Left ventricle myocardium inferior (tissue), 1 donor: ENCODE results near the gene DSG3. TPM values are rescaled to one million over a fixed set of nuclear protein-coding genes. Genes with fewer than 3 reads are reported as not detected.

Experiments used
- DNase-seq: peaks from one replicate; pipeline ENCODE4 v3.0.0-alpha.2; 2020
- H3K27ac ChIP-seq: fragments of 200-600 bp; replicated peaks from 2 replicates; pipeline ENCODE4 v1.8.0; 2021
- H3K27me3 ChIP-seq: fragments of 200-600 bp; 2 replicates; pipeline ENCODE4 v1.8.0; 2021; ENCODE audit warnings: low read depth
- H3K36me3 ChIP-seq: fragments of 200-600 bp; 2 replicates; pipeline ENCODE4 v1.8.0; 2021
- H3K4me1 ChIP-seq: fragments of 200-600 bp; 2 replicates; pipeline ENCODE4 v1.8.0; 2021
- H3K4me3 ChIP-seq: fragments of 200-600 bp; 2 replicates; pipeline ENCODE4 v1.8.0; 2021; ENCODE audit warnings: mild to moderate bottlenecking, moderate library complexity
- H3K9me3 ChIP-seq: fragments of 200-600 bp; replicated peaks from 2 replicates; pipeline ENCODE4 v1.8.0; 2021
- intact Hi-C: fragments of 100-400 bp; cut with micrococcal nuclease; formaldehyde crosslinking; loops from one replicate; pipeline ENCODE4 v1.11.0; 2022
- total RNA-seq: library from RNA; stranded (reverse); fragmentation: NEBNext Ultra II Directional; extraction: Animal tissue kit (Norgen Biotek cat#: 25700); gene quantifications from one replicate; pipeline ENCODE4 v1.2.1, GENCODE V29; 2021
- TF ChIP-seq, protein P1 (sequence below): fragments of 200-600 bp; IDR thresholded peaks from 2 replicates; pipeline ENCODE4 v1.8.0; 2021; ENCODE audit warnings: antibody characterized with exemption, mild to moderate bottlenecking, borderline replicate concordance
- donor health status: DM: no; HTN: yes; CAD: no; lungs with severe emphysema.

The DSG3 gene
- total RNA-seq, 1 donor from 2014 or later = not detected

DNA sequence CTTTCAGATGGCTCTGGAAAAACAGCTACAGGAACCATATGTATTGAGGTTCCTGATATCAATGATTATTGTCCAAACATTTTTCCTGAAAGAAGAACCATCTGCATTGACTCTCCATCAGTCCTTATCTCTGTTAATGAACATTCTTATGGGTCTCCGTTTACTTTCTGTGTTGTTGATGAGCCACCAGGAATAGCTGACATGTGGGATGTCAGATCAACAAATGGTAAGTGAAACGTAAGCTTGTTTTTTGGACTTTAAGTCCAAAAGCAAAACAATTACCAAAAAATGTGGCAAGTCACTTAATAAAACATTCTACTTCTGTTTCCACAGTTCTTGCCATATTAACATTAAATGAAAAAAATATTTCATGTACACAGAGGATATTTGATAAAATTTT is 44.1 kb upstream of the DSG3 start:
- no peak overlapping the region for H3K27ac ChIP-seq
- H3K4me3 ChIP-seq = no peak overlapping the region
- intact Hi-C loops = no loop called here
- no peaks in the 10 kb centered on the region for H3K4me1 ChIP-seq
- TF ChIP-seq, protein P1, sequence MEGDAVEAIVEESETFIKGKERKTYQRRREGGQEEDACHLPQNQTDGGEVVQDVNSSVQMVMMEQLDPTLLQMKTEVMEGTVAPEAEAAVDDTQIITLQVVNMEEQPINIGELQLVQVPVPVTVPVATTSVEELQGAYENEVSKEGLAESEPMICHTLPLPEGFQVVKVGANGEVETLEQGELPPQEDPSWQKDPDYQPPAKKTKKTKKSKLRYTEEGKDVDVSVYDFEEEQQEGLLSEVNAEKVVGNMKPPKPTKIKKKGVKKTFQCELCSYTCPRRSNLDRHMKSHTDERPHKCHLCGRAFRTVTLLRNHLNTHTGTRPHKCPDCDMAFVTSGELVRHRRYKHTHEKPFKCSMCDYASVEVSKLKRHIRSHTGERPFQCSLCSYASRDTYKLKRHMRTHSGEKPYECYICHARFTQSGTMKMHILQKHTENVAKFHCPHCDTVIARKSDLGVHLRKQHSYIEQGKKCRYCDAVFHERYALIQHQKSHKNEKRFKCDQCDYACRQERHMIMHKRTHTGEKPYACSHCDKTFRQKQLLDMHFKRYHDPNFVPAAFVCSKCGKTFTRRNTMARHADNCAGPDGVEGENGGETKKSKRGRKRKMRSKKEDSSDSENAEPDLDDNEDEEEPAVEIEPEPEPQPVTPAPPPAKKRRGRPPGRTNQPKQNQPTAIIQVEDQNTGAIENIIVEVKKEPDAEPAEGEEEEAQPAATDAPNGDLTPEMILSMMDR = no peak
- H3K27me3 ChIP-seq = no peaks in the 10 kb centered on the region
- DNase-seq = no peak
- no peaks in the 10 kb centered on the region for H3K9me3 ChIP-seq
- H3K36me3 ChIP-seq = no peaks in the 10 kb centered on the region

DNA sequence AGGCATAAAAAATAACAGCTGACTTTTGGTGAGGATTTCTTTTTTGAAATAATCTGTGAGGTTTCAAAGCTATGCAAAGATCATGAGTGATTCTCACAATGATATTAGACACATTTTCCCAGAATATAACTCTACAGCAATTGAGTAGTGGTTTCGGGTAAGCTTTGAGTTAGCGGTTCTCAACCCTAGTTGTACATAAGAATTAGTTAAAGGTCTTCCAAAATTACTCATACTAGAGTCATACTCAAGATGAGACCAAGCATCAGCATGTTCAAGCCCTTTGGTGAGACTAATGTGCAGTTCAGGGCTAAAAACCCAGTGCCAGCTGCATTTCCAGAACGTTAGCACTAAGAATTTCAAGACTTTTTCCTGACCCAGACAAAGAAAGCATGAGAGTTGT is 39.9 kb upstream of the DSG3 start:
- no peak for DNase-seq
- no peaks in the 10 kb centered on the region for H3K4me1 ChIP-seq
- no peaks in the 10 kb centered on the region for H3K9me3 ChIP-seq
- no peak overlapping the region for H3K27ac ChIP-seq
- H3K36me3 ChIP-seq = no peaks in the 10 kb centered on the region
- no peak overlapping the region for H3K4me3 ChIP-seq
- no peaks in the 10 kb centered on the region for H3K27me3 ChIP-seq
- intact Hi-C loops = no loop called here
- TF ChIP-seq, protein P1 = no peak

DNA sequence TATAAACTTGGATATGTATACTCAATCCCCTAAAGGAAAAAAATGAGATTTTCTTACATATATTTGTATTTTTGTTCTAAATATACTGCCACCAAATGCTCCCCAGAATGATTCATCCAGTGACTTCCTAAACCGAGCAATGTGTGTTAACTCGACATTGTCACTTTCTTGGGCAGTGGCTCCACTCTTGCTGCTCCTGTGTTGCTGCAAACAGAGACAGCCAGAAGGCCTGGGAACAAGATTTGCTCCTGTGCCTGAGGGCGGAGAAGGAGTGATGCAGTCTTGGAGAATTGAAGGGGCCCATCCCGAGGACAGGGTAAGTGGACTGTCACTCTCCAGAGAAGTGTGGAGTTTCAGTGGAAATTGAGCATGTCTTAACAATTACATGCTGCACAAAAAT is 38.3 kb upstream of the DSG3 start:
- no peak overlapping the region for H3K4me3 ChIP-seq
- DNase-seq = no peak
- intact Hi-C loops = no loop called here
- TF ChIP-seq, protein P1 = no peak
- no peaks in the 10 kb centered on the region for H3K27me3 ChIP-seq
- no peak overlapping the region for H3K27ac ChIP-seq
- no peaks in the 10 kb centered on the region for H3K4me1 ChIP-seq
- H3K36me3 ChIP-seq = no peaks in the 10 kb centered on the region
- H3K9me3 ChIP-seq = no peaks in the 10 kb centered on the region

DNA sequence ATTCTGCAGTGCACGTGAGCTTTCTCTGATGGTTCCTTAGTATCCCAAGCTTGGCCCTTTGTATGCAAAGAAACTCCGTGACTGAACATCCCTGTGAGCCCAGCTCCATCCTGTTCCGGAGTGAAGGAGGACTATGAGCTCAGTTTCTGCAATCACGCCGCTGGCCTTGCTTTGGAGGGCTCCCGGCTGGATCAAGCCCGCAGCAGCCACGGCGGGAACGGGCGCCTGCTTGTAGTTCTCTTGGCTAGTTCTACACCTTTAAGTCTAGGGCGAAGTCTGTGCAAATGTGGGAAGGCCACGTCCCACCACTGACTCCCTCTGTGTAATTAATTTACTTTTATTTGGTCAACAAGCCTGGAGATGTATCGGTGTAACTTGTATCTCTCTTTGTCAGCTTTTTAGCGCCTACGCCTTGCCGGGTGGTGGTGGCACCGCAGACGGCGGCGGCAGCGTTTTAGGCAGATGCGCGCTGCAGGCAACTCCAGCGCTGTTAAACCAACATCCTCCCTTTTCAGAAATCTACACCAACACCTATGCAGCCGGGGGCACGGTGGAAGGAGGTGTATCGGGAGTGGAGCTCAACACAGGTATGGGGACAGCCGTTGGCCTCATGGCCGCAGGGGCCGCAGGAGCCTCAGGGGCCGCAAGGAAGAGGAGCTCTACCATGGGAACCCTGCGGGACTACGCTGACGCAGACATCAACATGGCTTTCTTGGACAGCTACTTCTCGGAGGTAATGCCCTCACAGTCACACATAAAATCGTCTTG is 36.6 kb upstream of the DSG3 start:
- H3K27me3 ChIP-seq = no peaks in the 10 kb centered on the region
- no peak for DNase-seq
- no peak overlapping the region for H3K4me3 ChIP-seq
- no peak overlapping the region for H3K27ac ChIP-seq
- no peaks in the 10 kb centered on the region for H3K36me3 ChIP-seq
- H3K9me3 ChIP-seq = no peaks in the 10 kb centered on the region
- TF ChIP-seq, protein P1 = no peak
- intact Hi-C loops = no loop called here
- H3K4me1 ChIP-seq = no peaks in the 10 kb centered on the region

DNA sequence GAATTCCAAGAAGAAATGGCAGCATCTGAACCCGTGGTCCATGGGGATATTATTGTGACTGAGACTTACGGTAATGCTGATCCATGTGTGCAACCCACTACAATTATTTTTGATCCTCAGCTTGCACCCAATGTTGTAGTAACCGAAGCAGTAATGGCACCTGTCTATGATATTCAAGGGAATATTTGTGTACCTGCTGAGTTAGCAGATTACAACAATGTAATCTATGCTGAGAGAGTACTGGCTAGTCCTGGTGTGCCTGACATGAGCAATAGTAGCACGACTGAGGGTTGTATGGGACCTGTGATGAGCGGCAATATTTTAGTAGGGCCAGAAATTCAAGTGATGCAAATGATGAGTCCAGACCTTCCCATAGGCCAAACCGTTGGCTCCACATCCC is 34.4 kb upstream of the DSG3 start:
- no peak overlapping the region for H3K27ac ChIP-seq
- intact Hi-C loops = no loop called here
- H3K9me3 ChIP-seq = no peaks in the 10 kb centered on the region
- TF ChIP-seq, protein P1 = no peak
- no peak overlapping the region for H3K4me3 ChIP-seq
- no peaks in the 10 kb centered on the region for H3K27me3 ChIP-seq
- no peaks in the 10 kb centered on the region for H3K36me3 ChIP-seq
- DNase-seq = no peak
- no peaks in the 10 kb centered on the region for H3K4me1 ChIP-seq
